Activated naive CD4-positive, alpha-beta T cell treated with anti-CD3 and anti-CD28 coated beads for 36 hours (primary cell): Measurements from ENCODE around the gene GRB10. TPM values are rescaled to one million over a fixed set of nuclear protein-coding genes. Genes with fewer than 3 reads are reported as not detected.

ENCODE experiments used
- CTCF ChIA-PET: fragments of 350-600 bp; sonication (Branson Sonifier 250); formaldehyde crosslinking; loops from one replicate; lab custom pipeline; 2021; ENCODE audit warnings: antibody characterized with exemption; lab: Charles Lee
- DNase-seq: peaks from one replicate; pipeline ENCODE4 v3.0.0-alpha.2; 2020
- H3K27ac Mint-ChIP-seq: one replicate; pipeline ENCODE4 v1.8.0; 2021; ENCODE audit warnings: mild to moderate bottlenecking, mixed read lengths
- H3K27me3 Mint-ChIP-seq: one replicate; pipeline ENCODE4 v1.8.0; 2021; ENCODE audit warnings: low read depth, mixed read lengths
- H3K36me3 Mint-ChIP-seq: one replicate; pipeline ENCODE4 v1.8.0; 2021; ENCODE audit warnings: low read depth, mixed read lengths
- H3K4me1 Mint-ChIP-seq: one replicate; pipeline ENCODE4 v1.8.0; 2021; ENCODE audit warnings: low read depth, mixed read lengths
- H3K4me3 Mint-ChIP-seq: one replicate; pipeline ENCODE4 v1.8.0; 2021; ENCODE audit warnings: mild to moderate bottlenecking, moderate library complexity, mixed read lengths
- H3K9me3 Mint-ChIP-seq: one replicate; pipeline ENCODE4 v1.8.0; 2021; ENCODE audit warnings: mixed read lengths
- intact Hi-C: fragments of 100-400 bp; cut with micrococcal nuclease; formaldehyde crosslinking; loops from one replicate; pipeline ENCODE4 v1.15.1; 2023
- total RNA-seq, 2 experiments: library from RNA; stranded (reverse); gene quantifications; one replicate each; pipeline ENCODE4 v1.2.3, GENCODE V29; 2021

GRB10 gene
- total RNA-seq, 2 experiments from 2014 or later = 24.3 to 30.4 TPM

GRCh38 chr7:50649259-50649885 is 133.3 kb downstream of the GRB10 start:
- intact Hi-C loops = no loop called here
- Mint-ChIP-seq H3K9me3 (no peaks in the 10 kb centered on the region), H3K27me3 (no peaks in the 10 kb centered on the region), H3K4me3 (no peak overlapping the region), H3K4me1 (no peaks in the 10 kb centered on the region), H3K27ac (no peak overlapping the region), H3K36me3 (no peaks in the 10 kb centered on the region)
- DNase-seq = no peak
- CTCF ChIA-PET = interaction anchor here (0.5 to 1.6 kb wide), 2 partner anchors 18 to 101 kb away, joined by 3 to 4 read pairs; no protein-coding TSS in a partner anchor

DNA sequence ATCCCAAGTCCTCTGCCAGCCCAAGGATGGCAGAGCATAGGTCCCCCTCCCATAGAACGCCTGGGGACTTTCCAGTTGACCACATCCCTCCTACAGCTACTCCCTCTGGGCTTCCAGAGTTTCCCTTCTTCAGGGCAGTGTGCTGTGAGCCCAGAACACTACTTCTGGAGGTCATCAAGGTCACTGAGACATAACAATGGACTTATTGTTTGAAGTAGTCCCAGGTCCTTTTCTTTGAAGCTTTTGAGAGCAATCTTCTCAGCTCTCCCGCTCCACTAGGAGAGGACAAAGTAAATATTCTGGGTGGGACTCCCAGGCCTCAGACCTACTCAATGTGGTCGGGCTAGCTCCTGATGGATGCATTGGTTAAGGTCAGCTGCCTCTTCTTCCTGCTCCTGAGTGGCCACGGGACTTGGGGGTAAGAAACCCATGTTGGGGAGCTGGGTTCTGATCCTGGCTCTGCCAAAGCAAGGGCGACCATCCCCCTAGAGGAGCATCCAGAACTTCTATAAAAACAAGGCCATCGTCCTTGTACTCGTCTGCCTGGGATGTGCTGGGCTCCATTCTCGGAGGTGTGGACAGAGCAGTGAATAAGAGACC is 134.0 kb downstream of the GRB10 start:
- no peak for DNase-seq
- intact Hi-C loops = no loop called here
- no peak overlapping the region for H3K4me3 Mint-ChIP-seq
- H3K9me3 Mint-ChIP-seq = no peaks in the 10 kb centered on the region
- H3K27ac Mint-ChIP-seq = no peak overlapping the region
- H3K27me3 Mint-ChIP-seq = no peaks in the 10 kb centered on the region
- H3K4me1 Mint-ChIP-seq = no peaks in the 10 kb centered on the region
- CTCF ChIA-PET = interaction anchor here (0.5 to 1.6 kb wide), 2 partner anchors 17 to 102 kb away, joined by 3 to 4 read pairs; no protein-coding TSS in a partner anchor
- no peaks in the 10 kb centered on the region for H3K36me3 Mint-ChIP-seq

GRCh38 chr7:50648076-50648475 is 134.6 kb downstream of the GRB10 start:
- Mint-ChIP-seq H3K36me3 (no peaks in the 10 kb centered on the region), H3K4me1 (no peaks in the 10 kb centered on the region), H3K27me3 (no peaks in the 10 kb centered on the region), H3K4me3 (no peak overlapping the region), H3K9me3 (no peaks in the 10 kb centered on the region), H3K27ac (no peak overlapping the region)
- CTCF ChIA-PET = interaction anchor here (1.6 kb wide), 1 partner anchor 16 kb away, joined by 4 read pairs; no protein-coding TSS in a partner anchor
- no peak for DNase-seq
- intact Hi-C loops = no loop called here

DNA sequence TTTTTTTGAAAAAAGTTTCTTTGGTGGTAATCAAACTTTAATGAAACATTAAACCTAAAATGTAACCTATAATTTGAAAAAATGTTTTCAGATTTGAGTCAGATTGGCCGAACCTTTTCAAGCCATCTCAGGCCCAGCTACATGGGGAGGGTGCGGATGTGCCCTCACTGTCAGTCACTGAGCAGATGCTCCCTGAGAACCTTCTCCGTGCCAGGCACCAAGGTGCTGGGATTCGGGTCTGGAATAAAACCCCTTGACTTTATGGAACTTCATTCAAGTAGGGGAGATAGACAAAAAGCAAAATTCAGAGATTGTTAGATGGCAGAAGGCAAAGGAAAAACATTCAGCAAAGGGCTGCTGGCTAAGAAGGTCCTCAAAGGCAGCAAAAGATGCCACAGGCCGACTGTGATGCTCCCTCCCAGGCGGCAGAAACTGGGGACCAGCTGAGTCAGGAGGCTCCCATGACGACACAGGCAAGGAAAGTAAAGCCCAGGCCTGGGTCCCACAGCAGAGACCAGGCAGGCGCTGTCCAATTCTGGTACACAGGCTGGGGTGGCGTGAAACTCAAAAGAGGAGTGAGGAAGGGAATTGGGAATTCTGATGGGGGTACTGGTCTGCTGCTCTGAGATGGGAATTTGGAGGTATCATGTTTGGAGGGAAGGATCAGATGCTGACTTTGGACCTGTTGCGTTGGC is 135.3 kb downstream of the GRB10 start:
- Mint-ChIP-seq H3K36me3 (no peaks in the 10 kb centered on the region), H3K27ac (no peak overlapping the region), H3K9me3 (no peaks in the 10 kb centered on the region), H3K27me3 (no peaks in the 10 kb centered on the region), H3K4me3 (no peak overlapping the region), H3K4me1 (no peaks in the 10 kb centered on the region)
- no peak for DNase-seq
- intact Hi-C loops = no loop called here
- CTCF ChIA-PET = interaction anchor here (1.6 to 2.3 kb wide), 2 partner anchors 14 to 16 kb away, joined by 4 to 8 read pairs; no protein-coding TSS in a partner anchor

DNA sequence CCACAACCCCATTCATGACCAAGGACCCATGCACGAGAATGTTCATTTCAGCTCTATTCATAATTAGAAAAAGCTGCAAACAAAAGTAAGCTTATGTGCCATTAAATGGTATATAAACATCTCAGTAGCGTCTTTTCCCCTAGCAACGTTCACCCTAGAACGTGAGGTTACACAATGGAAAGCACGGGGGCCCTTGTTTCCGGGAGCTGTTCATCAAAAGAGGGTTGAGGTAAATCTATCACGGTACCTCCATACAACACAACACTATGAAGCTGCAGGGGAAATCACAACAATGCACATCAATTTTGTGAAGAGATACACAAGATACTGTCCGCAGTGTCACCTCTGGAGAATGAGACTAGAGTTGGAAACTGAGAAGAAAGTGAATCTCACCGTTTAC is 136.6 kb downstream of the GRB10 start:
- Mint-ChIP-seq H3K36me3 (no peaks in the 10 kb centered on the region), H3K27me3 (no peaks in the 10 kb centered on the region), H3K9me3 (no peaks in the 10 kb centered on the region), H3K27ac (no peak overlapping the region), H3K4me1 (no peaks in the 10 kb centered on the region), H3K4me3 (no peak overlapping the region)
- CTCF ChIA-PET = interaction anchor here (0.9 to 2.3 kb wide), 2 partner anchors 13 to 15 kb away, joined by 4 to 8 read pairs; no protein-coding TSS in a partner anchor
- intact Hi-C loops = no loop called here
- no peak for DNase-seq

GRCh38 chr7:50645186-50645585 is 137.5 kb downstream of the GRB10 start:
- intact Hi-C loops = no loop called here
- H3K36me3 Mint-ChIP-seq = no peaks in the 10 kb centered on the region
- H3K9me3 Mint-ChIP-seq = no peaks in the 10 kb centered on the region
- no peaks in the 10 kb centered on the region for H3K4me1 Mint-ChIP-seq
- no peaks in the 10 kb centered on the region for H3K27me3 Mint-ChIP-seq
- CTCF ChIA-PET = interaction anchor here (0.9 to 2.3 kb wide), 2 partner anchors 12 to 178 kb away, joined by 4 to 8 read pairs; no protein-coding TSS in a partner anchor
- H3K4me3 Mint-ChIP-seq = no peak overlapping the region
- no peak for DNase-seq
- H3K27ac Mint-ChIP-seq = no peak overlapping the region

DNA sequence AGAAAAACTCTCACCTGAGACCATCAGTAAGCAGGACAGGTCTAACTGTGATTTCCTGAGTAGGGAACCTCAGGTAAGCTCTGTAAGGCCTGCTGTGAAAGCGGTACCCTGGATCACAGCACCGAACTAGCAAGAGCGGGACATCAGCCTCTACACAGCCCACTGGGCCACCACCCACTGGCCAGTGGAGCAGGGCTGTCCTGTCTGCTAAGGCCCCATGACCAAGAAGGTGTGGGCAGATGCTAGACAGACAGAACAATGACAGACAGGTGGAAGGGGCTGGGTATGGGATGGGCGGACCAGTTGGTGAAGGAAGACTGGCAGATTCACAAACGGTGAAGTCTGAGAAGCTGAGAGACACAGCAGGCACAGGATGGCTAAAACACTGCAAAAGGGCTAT is 138.1 kb downstream of the GRB10 start:
- no peak overlapping the region for H3K27ac Mint-ChIP-seq
- H3K4me3 Mint-ChIP-seq = no peak overlapping the region
- H3K4me1 Mint-ChIP-seq = no peaks in the 10 kb centered on the region
- no peaks in the 10 kb centered on the region for H3K9me3 Mint-ChIP-seq
- no peaks in the 10 kb centered on the region for H3K36me3 Mint-ChIP-seq
- no peak for DNase-seq
- CTCF ChIA-PET = interaction anchor here (0.9 to 1.3 kb wide), 2 partner anchors 11 to 177 kb away, joined by 4 to 6 read pairs; no protein-coding TSS in a partner anchor
- H3K27me3 Mint-ChIP-seq = no peaks in the 10 kb centered on the region
- intact Hi-C loops = no loop called here

DNA sequence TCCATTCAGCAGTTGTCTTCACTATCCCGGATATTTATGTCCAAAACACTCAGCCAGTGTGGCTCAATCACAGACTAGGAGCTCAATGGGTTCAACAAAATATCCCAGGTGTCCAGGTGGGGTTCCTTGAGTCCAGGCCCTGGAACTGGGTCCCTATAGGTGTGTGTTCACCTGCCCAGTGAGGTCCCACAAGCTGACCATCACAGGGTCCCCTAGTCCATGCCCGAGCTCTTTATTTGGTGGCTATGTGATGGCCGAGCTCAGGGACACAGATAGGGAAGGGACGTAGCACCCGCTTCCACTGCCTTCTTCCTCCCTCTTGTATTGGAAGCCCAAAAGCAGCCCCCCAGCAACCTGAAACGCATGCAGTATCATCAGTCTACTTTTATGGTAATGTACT is 138.6 kb downstream of the GRB10 start:
- intact Hi-C loops = no loop called here
- Mint-ChIP-seq H3K27me3 (no peaks in the 10 kb centered on the region), H3K36me3 (no peaks in the 10 kb centered on the region), H3K4me3 (no peak overlapping the region), H3K9me3 (no peaks in the 10 kb centered on the region), H3K4me1 (no peaks in the 10 kb centered on the region), H3K27ac (no peak overlapping the region)
- DNase-seq = no peak
- CTCF ChIA-PET = interaction anchor here (1.3 kb wide), 1 partner anchor 10 kb away, joined by 6 read pairs; no protein-coding TSS in a partner anchor

DNA sequence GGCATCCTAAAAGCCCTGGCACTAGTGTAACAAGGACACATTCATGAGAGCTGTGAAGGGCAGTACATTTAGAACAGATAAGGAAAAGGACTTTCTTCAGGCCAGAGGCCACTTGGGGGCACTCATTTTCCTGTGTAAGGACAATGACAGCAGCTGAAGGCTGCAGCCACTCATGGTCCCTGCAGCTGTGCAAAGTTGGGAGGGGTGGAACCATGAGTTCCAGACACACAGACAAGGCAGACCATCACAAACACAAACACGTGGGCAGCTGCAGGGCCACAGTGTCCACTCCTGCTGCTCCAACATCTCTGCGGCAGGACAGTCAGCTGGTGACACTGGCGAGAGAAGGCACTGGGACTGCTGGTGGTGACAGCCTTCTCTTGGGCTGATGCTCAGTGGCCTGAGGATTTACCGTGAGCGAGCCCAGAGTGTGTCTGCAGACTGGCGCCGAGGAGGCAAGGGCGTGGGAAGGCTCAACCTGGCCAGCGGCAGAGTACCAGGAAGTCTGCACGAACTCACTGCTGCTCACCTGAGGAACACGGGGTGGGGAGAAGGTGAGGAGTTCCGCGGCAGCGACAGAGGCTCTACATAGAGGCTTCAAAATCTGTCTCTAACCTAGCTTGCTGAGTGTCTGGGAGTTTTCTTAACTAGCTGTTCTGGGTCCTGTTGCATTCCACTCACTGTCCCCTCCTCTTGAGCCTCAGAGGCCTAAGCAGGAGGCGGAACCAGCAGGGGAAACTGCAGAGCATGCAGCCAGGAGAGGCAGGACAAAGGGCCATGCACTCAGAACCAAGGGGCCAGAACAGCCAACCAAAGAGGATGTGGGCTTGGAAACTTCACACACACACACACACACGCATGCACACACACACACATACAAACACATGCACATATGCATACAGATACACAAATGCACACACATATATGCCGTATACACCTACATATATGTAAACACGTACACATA is 141.0 kb downstream of the GRB10 start:
- Mint-ChIP-seq H3K9me3 (no peaks in the 10 kb centered on the region), H3K27ac (no peak overlapping the region), H3K27me3 (no peaks in the 10 kb centered on the region), H3K4me1 (no peaks in the 10 kb centered on the region), H3K36me3 (no peaks in the 10 kb centered on the region), H3K4me3 (no peak overlapping the region)
- intact Hi-C loops = no loop called here
- no peak for DNase-seq
- CTCF ChIA-PET = interaction anchor here (0.7 to 1.7 kb wide), 6 partner anchors 13 to 499 kb away, joined by 3 to 8 read pairs (median 4); no protein-coding TSS in a partner anchor

DNA sequence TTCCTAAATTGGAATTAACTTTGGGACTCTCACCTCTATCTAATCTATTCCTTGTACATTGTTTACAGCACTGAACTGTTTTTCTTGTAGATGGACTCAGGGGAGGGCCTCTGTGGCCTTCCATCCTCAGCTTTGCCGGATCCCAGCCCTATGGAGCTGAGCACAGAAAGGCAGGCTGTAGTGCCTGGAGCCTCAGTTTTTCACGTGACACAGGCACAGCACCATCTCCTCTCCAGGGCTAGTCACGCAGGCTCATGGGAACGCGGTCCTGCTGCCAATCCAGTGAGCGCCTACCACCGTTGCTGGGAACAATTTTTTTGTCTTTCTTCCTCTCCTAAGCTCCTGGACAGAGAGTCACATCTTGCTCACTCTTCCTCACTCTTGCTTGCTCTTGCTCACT is 141.9 kb downstream of the GRB10 start:
- Mint-ChIP-seq H3K4me1 (no peaks in the 10 kb centered on the region), H3K4me3 (no peak overlapping the region), H3K36me3 (no peaks in the 10 kb centered on the region), H3K9me3 (no peaks in the 10 kb centered on the region), H3K27me3 (no peaks in the 10 kb centered on the region), H3K27ac (no peak overlapping the region)
- CTCF ChIA-PET = interaction anchor here (0.6 to 1.7 kb wide), 7 partner anchors 12 to 500 kb away, joined by 3 to 8 read pairs (median 3); no protein-coding TSS in a partner anchor
- no peak for DNase-seq
- intact Hi-C loops = no loop called here

GRCh38 chr7:50640256-50640655 is 142.4 kb downstream of the GRB10 start:
- Mint-ChIP-seq H3K27me3 (no peaks in the 10 kb centered on the region), H3K9me3 (no peaks in the 10 kb centered on the region), H3K36me3 (no peaks in the 10 kb centered on the region), H3K27ac (no peak overlapping the region), H3K4me1 (no peaks in the 10 kb centered on the region), H3K4me3 (no peak overlapping the region)
- intact Hi-C loops = no loop called here
- DNase-seq = no peak
- CTCF ChIA-PET = interaction anchor here (0.6 to 1.7 kb wide), 6 partner anchors 11 to 217 kb away, joined by 3 to 5 read pairs (median 3); no protein-coding TSS in a partner anchor
